ENCODE measurements around the gene BSND.

BSND gene

GRCh38 chr1:55049271-55049913 is 50.7 kb downstream of the BSND start:
- DNase-seq = no peak

- DNase-seq = no peak
Observed at GRCh38 chr1:55049914-55050278, 51.2 kb downstream of the BSND start.

- DNase-seq = no peak
Observed at GRCh38 chr1:55050283-55050682, 51.5 kb downstream of the BSND start.

GRCh38 chr1:55051169-55051568 is 52.4 kb downstream of the BSND start:
- DNase-seq = no peak

GRCh38 chr1:55051621-55052020 is 52.9 kb downstream of the BSND start:
- no peak for DNase-seq

- no peak for DNase-seq
Observed at GRCh38 chr1:55052221-55053142, 53.7 kb downstream of the BSND start.

GRCh38 chr1:55053265-55053954 is 54.7 kb downstream of the BSND start:
- no peak for DNase-seq

GRCh38 chr1:55054396-55054795 is 55.7 kb downstream of the BSND start:
- DNase-seq = no peak

- DNase-seq = no peak
Observed at GRCh38 chr1:55055084-55055882, 56.5 kb downstream of the BSND start.

- no peak for DNase-seq
Observed at GRCh38 chr1:55055951-55056631, 57.4 kb downstream of the BSND start.

GRCh38 chr1:55056632-55056992 is 57.9 kb downstream of the BSND start:
- DNase-seq = no peak

GRCh38 chr1:55057270-55057955 is 58.7 kb downstream of the BSND start:
- no peak for DNase-seq

GRCh38 chr1:55057956-55058298 is 59.2 kb downstream of the BSND start:
- DNase-seq = no peak

- DNase-seq = no peak
Observed at GRCh38 chr1:55059302-55060132, 60.8 kb downstream of the BSND start.

GRCh38 chr1:55060133-55060999 is 61.6 kb downstream of the BSND start:
- no peak for DNase-seq

- DNase-seq = no peak
Observed at GRCh38 chr1:55061000-55061705, 62.4 kb downstream of the BSND start.
